Urothelium cell line (cell line): ENCODE measurements around the gene PLD4.
"Not testable (repeated sequence)": the region's sequence is repeated elsewhere in the genome, so short reads cannot be mapped to it uniquely, and the experiment has no call there.

ENCODE experiments used
- DNase-seq: peaks from one replicate; pipeline ENCODE4 v3.0.0; 2011; ENCODE audit warnings: low spot score, mixed read lengths
- FAIRE-seq: peaks from 2 replicates; lab custom pipeline; 2011; peaks lifted over from hg19 to GRCh38; lab: Jason Lieb, UNC

The PLD4 gene

GRCh38 chr14:104951863-104952657 is 27.4 kb downstream of the PLD4 start:
- not testable (repeated sequence) for FAIRE-seq, DNase-seq

- no peak for DNase-seq
- no peak for FAIRE-seq
Measured at GRCh38 chr14:104953097-104953496, 28.4 kb downstream of the PLD4 start.

GRCh38 chr14:104953896-104954656 is 29.4 kb downstream of the PLD4 start:
- FAIRE-seq: no peak
- no peak for DNase-seq

- FAIRE-seq: no peak
- no peak for DNase-seq
Measured at GRCh38 chr14:104954746-104955395, 30.2 kb downstream of the PLD4 start.

GRCh38 chr14:104955396-104955770 is 30.7 kb downstream of the PLD4 start:
- DNase-seq (no peak), FAIRE-seq (no peak)

GRCh38 chr14:104956290-104956890 is 31.7 kb downstream of the PLD4 start:
- DNase-seq (no peak), FAIRE-seq (no peak)

GRCh38 chr14:104957146-104958113 is 32.8 kb downstream of the PLD4 start:
- FAIRE-seq (no peak), DNase-seq (no peak)

GRCh38 chr14:104964546-104964945 is 39.9 kb downstream of the PLD4 start:
- no peak for FAIRE-seq
- DNase-seq: no peak

GRCh38 chr14:104965561-104966231 is 41.0 kb downstream of the PLD4 start:
- no peak for FAIRE-seq
- no peak for DNase-seq

- FAIRE-seq: no peak
- DNase-seq: no peak
Measured at GRCh38 chr14:104966261-104966865, 41.7 kb downstream of the PLD4 start.

GRCh38 chr14:104966981-104967385 is 42.3 kb downstream of the PLD4 start:
- no peak for DNase-seq
- no peak for FAIRE-seq

GRCh38 chr14:104967386-104968152 is 42.9 kb downstream of the PLD4 start:
- FAIRE-seq (no peak), DNase-seq (peak; percentile 46)

GRCh38 chr14:104968153-104968527 is 43.5 kb downstream of the PLD4 start:
- no peak for FAIRE-seq
- DNase-seq: peak; percentile 71

GRCh38 chr14:104968541-104969401 is 44.1 kb downstream of the PLD4 start:
- DNase-seq: no peak
- FAIRE-seq: no peak

- FAIRE-seq (no peak), DNase-seq (no peak)
Measured at GRCh38 chr14:104969741-104970230, 45.1 kb downstream of the PLD4 start.

- FAIRE-seq: peak; percentile 82
- DNase-seq: peak; percentile 73
Measured at GRCh38 chr14:104970231-104971068, 45.8 kb downstream of the PLD4 start.
